ENCODE results near the gene ZNF318.

- TF ChIP-seq CTCF (IDR thresholded peaks at IDR 0.05), result no peak
- TF ChIP-seq POLR2A (IDR thresholded peaks at IDR 0.05), result no peak
Measured at GRCh38 chr6:43292341-43292740, 77.1 kb downstream of the ZNF318 start.

Measured in heart left ventricle (tissue), 13 donors.